H1 (cell line): ENCODE results near the gene CALD1. TPM values are rescaled to one million over a fixed set of nuclear protein-coding genes. Genes with fewer than 3 reads are reported as not detected.

Experiments used
- HDAC2 ChIP-seq, 2 experiments: fragments of 300-600 bp in 1 of 2; sonication (generic) in 1 of 2; IDR thresholded peaks; 2 replicates each; pipeline ENCODE4 v1.6.1; 2011 to 2012; ENCODE audit warnings: low read depth in 2 of 2, low read length in 2 of 2, mild to moderate bottlenecking in 2 of 2, moderate library complexity in 2 of 2, borderline replicate concordance in 1 of 2, inconsistent platforms in 1 of 2
- POU5F1 ChIP-seq: IDR thresholded peaks from 2 replicates; pipeline ENCODE4 v1.6.1; 2011; ENCODE audit warnings: low read depth, mild to moderate bottlenecking, low read length, moderate library complexity
- RXRA ChIP-seq: IDR thresholded peaks from 2 replicates; pipeline ENCODE4 v1.6.1; 2011; ENCODE audit warnings: low read depth, mild to moderate bottlenecking, low read length, moderate library complexity; ENCODE audit not compliant: insufficient read depth
- SP1 ChIP-seq: IDR thresholded peaks from 2 replicates; pipeline ENCODE4 v1.6.1; 2011; ENCODE audit warnings: low read depth, low read length
- polyA plus RNA-seq, 7 experiments: library from polyadenylated mRNA; depleted of rRNA in 3 of 7; stranded (reverse) in 5 of 7; unstranded in 2 of 7; fragments of >200 nt in 5 of 7; fragments of 200-250 nt in 2 of 7; gene quantifications; 1 replicate in 5 of 7; 2 replicates in 1 of 7; 4 replicates in 1 of 7; pipeline versions ENCODE4 v1.2.1 to v1.2.3, GENCODE V29; 2011 to 2013; ENCODE audit warnings: missing spikeins in 2 of 7, mixed read lengths in 2 of 7
- total RNA-seq: library from RNA; stranded (reverse); fragmentation: NEBNext Ultra II Directional; extraction: Animal tissue kit (Norgen Biotek cat#: 25700); gene quantifications from 2 replicates; pipeline ENCODE4 v1.2.1, GENCODE V29; 2021
- TF ChIP-seq, protein P1 (sequence below): fragments of 300-600 bp; sonication (generic); IDR thresholded peaks from 2 replicates; pipeline ENCODE4 v1.7.1; 2012; ENCODE audit warnings: low read length, moderate library complexity, mild to moderate bottlenecking, inconsistent platforms; ENCODE audit not compliant: insufficient replicate concordance
- TF ChIP-seq, protein P2 (sequence below): IDR thresholded peaks from 2 replicates; pipeline ENCODE4 v1.6.1; 2012; ENCODE audit warnings: inconsistent platforms

CALD1 gene
- total and polyA plus RNA-seq, 2 of the 8 experiments (the other 6 are each of a cell fraction or from before 2014, with no cell fraction given) = 34.3 to 177 TPM

DNA sequence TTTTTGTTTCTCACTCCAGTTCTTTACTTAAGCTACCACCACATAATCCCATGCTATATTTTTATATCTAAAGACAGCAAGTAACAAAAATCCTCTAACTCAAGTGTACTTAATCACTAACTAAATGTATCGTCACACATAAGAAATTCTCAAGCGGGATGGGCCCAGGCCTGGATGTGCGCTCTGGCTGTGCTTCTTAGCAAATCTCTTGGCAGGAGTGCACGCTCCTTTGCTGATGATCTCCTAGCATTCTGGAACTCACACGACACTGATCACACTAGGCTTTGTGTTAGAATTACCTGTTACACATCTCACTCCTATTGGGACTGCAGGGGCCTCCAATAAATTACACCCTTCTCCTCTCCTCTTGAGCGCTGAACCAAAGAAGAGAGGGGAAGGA is 46.7 kb upstream of the CALD1 start (continued):
- TF ChIP-seq, protein P1, sequence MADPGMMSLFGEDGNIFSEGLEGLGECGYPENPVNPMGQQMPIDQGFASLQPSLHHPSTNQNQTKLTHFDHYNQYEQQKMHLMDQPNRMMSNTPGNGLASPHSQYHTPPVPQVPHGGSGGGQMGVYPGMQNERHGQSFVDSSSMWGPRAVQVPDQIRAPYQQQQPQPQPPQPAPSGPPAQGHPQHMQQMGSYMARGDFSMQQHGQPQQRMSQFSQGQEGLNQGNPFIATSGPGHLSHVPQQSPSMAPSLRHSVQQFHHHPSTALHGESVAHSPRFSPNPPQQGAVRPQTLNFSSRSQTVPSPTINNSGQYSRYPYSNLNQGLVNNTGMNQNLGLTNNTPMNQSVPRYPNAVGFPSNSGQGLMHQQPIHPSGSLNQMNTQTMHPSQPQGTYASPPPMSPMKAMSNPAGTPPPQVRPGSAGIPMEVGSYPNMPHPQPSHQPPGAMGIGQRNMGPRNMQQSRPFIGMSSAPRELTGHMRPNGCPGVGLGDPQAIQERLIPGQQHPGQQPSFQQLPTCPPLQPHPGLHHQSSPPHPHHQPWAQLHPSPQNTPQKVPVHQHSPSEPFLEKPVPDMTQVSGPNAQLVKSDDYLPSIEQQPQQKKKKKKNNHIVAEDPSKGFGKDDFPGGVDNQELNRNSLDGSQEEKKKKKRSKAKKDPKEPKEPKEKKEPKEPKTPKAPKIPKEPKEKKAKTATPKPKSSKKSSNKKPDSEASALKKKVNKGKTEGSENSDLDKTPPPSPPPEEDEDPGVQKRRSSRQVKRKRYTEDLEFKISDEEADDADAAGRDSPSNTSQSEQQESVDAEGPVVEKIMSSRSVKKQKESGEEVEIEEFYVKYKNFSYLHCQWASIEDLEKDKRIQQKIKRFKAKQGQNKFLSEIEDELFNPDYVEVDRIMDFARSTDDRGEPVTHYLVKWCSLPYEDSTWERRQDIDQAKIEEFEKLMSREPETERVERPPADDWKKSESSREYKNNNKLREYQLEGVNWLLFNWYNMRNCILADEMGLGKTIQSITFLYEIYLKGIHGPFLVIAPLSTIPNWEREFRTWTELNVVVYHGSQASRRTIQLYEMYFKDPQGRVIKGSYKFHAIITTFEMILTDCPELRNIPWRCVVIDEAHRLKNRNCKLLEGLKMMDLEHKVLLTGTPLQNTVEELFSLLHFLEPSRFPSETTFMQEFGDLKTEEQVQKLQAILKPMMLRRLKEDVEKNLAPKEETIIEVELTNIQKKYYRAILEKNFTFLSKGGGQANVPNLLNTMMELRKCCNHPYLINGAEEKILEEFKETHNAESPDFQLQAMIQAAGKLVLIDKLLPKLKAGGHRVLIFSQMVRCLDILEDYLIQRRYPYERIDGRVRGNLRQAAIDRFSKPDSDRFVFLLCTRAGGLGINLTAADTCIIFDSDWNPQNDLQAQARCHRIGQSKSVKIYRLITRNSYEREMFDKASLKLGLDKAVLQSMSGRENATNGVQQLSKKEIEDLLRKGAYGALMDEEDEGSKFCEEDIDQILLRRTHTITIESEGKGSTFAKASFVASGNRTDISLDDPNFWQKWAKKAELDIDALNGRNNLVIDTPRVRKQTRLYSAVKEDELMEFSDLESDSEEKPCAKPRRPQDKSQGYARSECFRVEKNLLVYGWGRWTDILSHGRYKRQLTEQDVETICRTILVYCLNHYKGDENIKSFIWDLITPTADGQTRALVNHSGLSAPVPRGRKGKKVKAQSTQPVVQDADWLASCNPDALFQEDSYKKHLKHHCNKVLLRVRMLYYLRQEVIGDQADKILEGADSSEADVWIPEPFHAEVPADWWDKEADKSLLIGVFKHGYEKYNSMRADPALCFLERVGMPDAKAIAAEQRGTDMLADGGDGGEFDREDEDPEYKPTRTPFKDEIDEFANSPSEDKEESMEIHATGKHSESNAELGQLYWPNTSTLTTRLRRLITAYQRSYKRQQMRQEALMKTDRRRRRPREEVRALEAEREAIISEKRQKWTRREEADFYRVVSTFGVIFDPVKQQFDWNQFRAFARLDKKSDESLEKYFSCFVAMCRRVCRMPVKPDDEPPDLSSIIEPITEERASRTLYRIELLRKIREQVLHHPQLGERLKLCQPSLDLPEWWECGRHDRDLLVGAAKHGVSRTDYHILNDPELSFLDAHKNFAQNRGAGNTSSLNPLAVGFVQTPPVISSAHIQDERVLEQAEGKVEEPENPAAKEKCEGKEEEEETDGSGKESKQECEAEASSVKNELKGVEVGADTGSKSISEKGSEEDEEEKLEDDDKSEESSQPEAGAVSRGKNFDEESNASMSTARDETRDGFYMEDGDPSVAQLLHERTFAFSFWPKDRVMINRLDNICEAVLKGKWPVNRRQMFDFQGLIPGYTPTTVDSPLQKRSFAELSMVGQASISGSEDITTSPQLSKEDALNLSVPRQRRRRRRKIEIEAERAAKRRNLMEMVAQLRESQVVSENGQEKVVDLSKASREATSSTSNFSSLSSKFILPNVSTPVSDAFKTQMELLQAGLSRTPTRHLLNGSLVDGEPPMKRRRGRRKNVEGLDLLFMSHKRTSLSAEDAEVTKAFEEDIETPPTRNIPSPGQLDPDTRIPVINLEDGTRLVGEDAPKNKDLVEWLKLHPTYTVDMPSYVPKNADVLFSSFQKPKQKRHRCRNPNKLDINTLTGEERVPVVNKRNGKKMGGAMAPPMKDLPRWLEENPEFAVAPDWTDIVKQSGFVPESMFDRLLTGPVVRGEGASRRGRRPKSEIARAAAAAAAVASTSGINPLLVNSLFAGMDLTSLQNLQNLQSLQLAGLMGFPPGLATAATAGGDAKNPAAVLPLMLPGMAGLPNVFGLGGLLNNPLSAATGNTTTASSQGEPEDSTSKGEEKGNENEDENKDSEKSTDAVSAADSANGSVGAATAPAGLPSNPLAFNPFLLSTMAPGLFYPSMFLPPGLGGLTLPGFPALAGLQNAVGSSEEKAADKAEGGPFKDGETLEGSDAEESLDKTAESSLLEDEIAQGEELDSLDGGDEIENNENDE = no peak
- TF ChIP-seq SP1 (no peak), RXRA (no peak), HDAC2 (IDR thresholded peaks at IDR 0.05; ENCODE audit: borderline replicate concordance in 1 of 2, low read depth in 2 of 2, low read length in 2 of 2) (no peak), POU5F1 (no peak)
- TF ChIP-seq, protein P2, sequence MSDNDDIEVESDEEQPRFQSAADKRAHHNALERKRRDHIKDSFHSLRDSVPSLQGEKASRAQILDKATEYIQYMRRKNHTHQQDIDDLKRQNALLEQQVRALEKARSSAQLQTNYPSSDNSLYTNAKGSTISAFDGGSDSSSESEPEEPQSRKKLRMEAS = no peak
